Spinal cord (tissue), 10 donors: ENCODE measurements around the gene ADARB2. TPM values are rescaled to one million over a fixed set of nuclear protein-coding genes. Genes with fewer than 3 reads are reported as not detected.

Experiments used
- DNase-seq, 6 donors: peaks; one replicate each; pipeline versions ENCODE4 v3.0.0 to v3.0.0-alpha.2; 2013 to 2015; ENCODE audit warnings: low spot score in 6 of 6, low read depth in 4 of 6
- H3K27ac ChIP-seq: one replicate; pipeline ENCODE4 v1.5.1; 2013; ENCODE audit warnings: low read depth, low read length, control low read depth
- H3K27me3 ChIP-seq: one replicate; pipeline ENCODE4 v1.6.1; 2013; ENCODE audit warnings: low read length; ENCODE audit not compliant: control insufficient read depth, insufficient read depth
- H3K36me3 ChIP-seq: one replicate; pipeline ENCODE4 v1.6.1; 2013; ENCODE audit warnings: low read length; ENCODE audit not compliant: control insufficient read depth, insufficient read depth
- H3K4me1 ChIP-seq: one replicate; pipeline ENCODE4 v1.6.1; 2013; ENCODE audit warnings: low read length; ENCODE audit not compliant: control insufficient read depth, insufficient read depth
- H3K4me3 ChIP-seq: one replicate; pipeline ENCODE4 v1.5.1; 2013; ENCODE audit warnings: low read depth, low read length, control low read depth
- H3K9me3 ChIP-seq: one replicate; pipeline ENCODE4 v1.6.1; 2013; ENCODE audit warnings: low read length; ENCODE audit not compliant: control insufficient read depth, insufficient read depth
- WGBS: methylation state at CpG from one replicate; pipeline ENCODE4 v1.1.5; 2013; ENCODE audit warnings: missing lambda C conversion rate; ENCODE audit not compliant: insufficient coverage; 5-methylcytosine and 5-hydroxymethylcytosine counted together
- polyA plus RNA-seq, 2 donors: library from polyadenylated mRNA; unstranded; fragments of 120-200 nt; gene quantifications; one replicate each; pipeline ENCODE4 v1.2.1, GENCODE V29; 2013; ENCODE audit not compliant: insufficient read length in 2 of 2
- total RNA-seq, 2 donors: library from RNA; depleted of rRNA in 1 of 2; stranded (reverse); fragments of 120-200 nt in 1 of 2; fragments of >200 nt in 1 of 2; gene quantifications; one replicate each; pipeline versions ENCODE4 v1.2.3 to v1.2.4, GENCODE V29; 2013 to 2014
- donor health status: healthy.

The ADARB2 gene
- total and polyA plus RNA-seq, 4 donors: 4.1 to 11.2 (median 8.3) TPM

DNA sequence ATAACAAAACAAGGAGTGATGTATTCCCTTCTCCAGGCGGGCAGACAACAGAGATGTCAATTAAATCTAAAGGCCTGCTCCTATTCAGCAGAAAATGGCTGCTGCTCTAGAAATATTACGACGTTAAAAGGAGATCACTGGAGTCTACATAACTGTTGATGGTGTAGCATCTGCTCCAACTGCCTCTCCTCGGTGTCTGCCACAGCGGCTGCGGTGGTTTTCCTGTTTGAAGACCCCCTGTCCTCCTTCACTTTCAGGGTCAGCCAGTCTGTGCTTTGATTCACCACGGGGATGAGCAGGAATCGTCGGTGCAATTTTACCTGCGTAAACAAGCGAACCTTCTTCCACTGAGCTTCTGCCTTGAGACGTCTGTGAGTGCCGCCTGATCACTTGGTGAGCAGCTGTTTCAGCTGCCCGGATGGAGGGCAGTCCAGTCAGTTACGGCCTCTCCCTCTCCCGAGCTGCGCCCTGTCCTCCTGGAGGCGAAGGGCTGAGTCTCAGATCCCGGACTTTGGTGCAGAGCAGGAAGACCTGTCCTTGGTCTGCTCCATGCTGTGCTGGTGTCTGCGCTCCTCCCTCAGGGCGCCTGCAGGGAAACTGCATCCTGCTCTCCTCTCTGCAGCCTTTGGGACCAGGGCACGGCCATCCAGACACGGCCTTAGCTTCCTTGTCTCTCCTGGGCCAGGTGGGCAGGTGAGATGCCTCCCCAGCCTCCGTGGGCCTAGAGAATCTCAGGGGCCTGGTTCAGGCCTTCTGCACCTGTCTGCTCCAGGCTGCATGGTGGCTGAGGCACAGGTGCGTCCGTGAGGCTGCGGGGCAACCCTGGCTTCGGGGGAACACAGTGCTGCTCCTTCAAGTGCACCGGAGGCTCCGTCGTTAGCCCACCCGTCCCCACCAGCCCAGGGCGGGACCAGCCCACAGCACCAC is 326.6 kb downstream of the ADARB2 start:
- Histone ChIP-seq H3K4me3 (no peak overlapping the region), H3K27me3 (no peaks in the 10 kb centered on the region), H3K36me3 (no peaks in the 10 kb centered on the region), H3K4me1 (peaks cover 5% of the 10 kb centered on the region), H3K9me3 (no peaks in the 10 kb centered on the region), H3K27ac (no peak overlapping the region)
- WGBS: 92% methylated on average over 33 of the region's 33 CpGs
- no peak for DNase-seq

DNA sequence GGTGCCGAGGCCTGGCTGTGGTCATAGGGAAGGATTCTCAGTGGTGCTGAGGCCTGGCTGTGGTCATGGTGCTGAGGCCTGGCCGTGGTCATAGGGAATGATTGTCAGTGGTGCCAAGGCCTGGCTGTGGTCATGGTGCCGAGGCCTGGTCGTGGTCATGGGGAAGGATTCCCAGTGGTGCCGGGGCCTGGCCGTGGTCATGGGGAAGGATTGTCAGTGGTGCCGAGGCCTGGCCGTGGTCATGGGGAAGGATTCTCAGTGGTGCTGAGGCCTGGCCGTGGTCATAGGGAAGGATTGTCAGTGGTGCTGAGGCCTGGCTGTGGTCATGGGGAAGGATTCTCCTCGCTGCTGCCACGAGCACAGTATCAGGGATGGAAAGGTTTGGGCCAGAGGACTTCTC is 327.3 kb downstream of the ADARB2 start:
- 93% methylated on average over 10 of the region's 11 CpGs for WGBS

DNA sequence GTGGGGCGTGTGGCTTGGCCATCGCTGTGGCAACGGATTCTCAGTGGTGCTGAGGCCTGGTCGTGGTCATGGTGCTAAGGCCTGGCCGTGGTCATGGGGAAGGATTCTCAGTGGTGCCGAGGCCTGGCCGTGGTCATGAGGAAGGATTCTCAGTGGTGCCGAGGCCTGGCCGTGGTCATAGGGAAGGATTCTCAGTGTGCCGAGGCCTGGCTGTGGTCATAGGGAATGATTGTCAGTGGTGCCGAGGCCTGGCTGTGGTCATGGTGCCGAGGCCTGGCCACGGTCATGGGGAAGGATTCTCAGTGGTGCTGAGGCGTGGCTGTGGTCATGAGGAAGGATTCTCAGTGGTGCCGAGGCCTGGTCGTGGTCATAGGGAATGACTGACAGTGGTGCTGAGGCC is 327.9 kb downstream of the ADARB2 start:
- 83% methylated on average over 16 of the region's 16 CpGs for WGBS
- no peak overlapping the region for H3K4me3 ChIP-seq
- no peaks in the 10 kb centered on the region for H3K9me3 ChIP-seq

More for the DNA sequence above, 327.3 kb downstream of the ADARB2 start:
- H3K4me1 ChIP-seq: peaks cover 5% of the 10 kb centered on the region
- no peaks in the 10 kb centered on the region for H3K9me3 ChIP-seq
- H3K36me3 ChIP-seq: no peaks in the 10 kb centered on the region
- H3K27ac ChIP-seq: no peak overlapping the region
- H3K4me3 ChIP-seq: no peak overlapping the region
- DNase-seq: no peak
- H3K27me3 ChIP-seq: no peaks in the 10 kb centered on the region

DNA sequence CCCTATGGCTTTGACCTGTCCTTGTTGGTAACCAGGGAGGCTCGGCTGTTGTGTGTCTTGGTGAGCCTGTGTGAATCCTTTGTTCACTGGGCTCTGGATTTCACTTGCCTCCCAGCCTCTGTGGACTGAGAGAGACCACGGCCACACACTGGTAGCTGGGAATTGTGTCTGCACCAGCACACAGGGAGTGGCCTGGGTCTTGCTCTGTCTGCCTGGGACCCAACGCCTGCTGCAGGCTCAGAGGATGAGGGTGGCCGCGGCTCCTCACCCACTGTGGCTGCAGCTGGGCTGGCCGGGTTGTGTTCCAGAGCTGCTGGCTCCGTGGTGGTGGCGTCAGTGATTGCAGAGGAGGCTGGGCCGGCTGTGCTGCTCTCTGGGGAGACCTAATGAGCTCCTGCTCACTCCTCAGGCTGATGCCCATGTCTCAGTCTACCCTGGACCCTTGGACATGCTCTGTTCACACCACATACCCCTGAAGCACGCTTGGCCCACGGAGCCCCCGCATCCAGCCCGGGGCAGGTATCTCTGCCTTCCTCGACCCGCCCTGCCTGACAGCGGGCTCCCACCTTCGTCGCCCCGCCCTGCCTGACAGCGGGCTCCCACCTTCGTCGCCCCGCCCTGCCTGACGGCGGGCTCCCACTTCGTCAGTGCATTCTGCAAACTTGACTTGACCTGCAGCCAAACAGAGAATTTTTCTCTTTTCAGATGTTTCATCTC is 328.5 kb downstream of the ADARB2 start:
- Histone ChIP-seq H3K27ac (no peak overlapping the region), H3K36me3 (no peaks in the 10 kb centered on the region), H3K9me3 (no peaks in the 10 kb centered on the region), H3K27me3 (no peaks in the 10 kb centered on the region), H3K4me3 (no peak overlapping the region), H3K4me1 (peaks cover 10% of the 10 kb centered on the region)
- 92% methylated on average over 26 of the region's 26 CpGs for WGBS
- no peak for DNase-seq

More for the DNA sequence above, 327.9 kb downstream of the ADARB2 start:
- DNase-seq: no peak
- H3K27me3 ChIP-seq: no peaks in the 10 kb centered on the region
- no peaks in the 10 kb centered on the region for H3K36me3 ChIP-seq
- peaks cover 5% of the 10 kb centered on the region for H3K4me1 ChIP-seq
- no peak overlapping the region for H3K27ac ChIP-seq

DNA sequence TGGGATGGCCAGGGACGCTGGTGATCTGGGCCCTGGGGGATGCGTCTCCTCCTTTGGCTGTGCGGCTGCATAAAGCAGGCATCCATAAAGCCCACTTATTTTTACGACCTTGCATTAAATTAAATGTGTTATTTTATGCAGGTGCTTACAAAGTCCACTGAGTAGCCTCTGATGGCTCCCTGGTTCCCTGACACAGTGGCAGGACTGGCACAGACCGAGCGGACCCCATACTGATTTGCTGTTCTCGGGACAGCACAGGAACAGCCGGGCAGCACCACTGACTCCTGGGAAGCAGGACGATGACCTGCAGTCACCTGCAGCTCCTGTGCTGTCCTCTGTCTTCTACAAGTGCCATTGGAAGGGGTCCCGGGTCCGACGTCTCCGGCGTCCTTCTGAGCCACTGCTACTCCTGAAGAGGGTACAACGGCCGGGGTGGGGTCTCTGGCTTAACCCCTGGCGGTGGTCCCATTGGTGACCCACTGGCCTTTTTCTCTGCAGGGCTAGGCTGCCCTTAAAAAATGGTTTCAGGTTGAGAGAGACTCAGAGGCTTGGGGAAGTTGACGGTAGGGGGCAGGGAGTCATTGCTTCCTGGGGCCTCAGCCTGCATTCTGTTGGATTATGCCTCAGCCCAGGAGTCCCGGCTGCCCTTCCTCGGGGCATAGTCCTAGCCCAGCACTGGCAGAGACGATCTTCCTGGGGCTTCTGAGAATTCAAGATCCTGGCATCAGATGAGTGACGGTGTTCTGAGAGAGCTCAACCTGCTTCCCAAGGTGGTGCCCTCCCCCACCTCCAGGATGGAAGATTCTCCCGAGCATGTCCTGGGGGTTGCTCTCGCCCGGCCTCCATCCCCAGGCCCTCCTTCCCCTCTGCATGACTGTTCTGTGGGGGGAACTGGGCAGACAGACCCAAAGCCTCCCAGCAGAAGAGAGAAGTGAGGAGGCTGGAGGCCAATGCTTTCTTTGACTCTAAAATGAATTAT is 330.1 kb downstream of the ADARB2 start:
- Histone ChIP-seq H3K27ac (no peak overlapping the region), H3K36me3 (no peaks in the 10 kb centered on the region), H3K4me3 (no peak overlapping the region), H3K9me3 (no peaks in the 10 kb centered on the region), H3K27me3 (no peaks in the 10 kb centered on the region), H3K4me1 (peaks cover 12% of the 10 kb centered on the region)
- no peak for DNase-seq
- WGBS: 86% methylated on average over 18 of the region's 25 CpGs

DNA sequence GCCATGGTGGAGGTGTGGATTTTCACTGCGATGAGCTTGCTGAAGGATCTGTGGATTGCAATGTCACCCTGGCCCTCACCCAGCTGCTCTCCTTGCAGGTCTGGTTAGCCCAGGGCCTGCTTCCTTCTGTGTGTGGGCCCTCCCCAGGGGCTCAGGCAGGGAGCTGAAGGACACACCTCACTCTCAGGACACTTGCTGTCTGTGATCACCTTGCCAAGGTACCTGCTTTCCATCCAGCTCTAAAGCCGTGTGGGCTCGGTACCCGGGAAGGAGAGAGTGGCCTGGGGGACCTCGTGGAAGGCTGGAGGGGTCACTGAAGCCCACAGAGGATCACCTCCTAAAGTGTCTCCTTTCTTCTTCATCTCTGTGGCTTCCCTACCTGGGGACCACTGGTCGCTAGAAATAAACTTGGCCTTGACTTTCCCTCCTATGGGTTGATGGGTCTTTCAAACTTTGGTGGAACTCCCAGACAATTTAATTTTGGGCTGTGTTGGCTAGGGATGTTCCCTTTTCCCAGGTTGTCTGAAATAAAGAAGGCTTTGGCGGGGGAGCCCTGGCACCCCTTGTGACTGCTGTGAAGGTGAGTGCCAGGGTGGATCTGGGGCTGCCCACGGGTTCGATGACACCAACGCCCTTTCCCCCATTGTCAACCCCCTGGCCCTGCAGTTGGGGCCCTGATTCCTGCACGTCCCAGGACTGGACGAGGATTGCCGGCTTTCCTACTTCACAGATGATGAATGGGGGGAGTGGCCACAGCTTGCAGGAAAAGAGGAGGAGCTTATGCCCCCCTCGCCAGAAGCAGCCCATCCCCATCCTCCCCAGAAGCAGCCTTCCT is 331.0 kb downstream of the ADARB2 start:
- no peak for DNase-seq
- Histone ChIP-seq H3K9me3 (no peaks in the 10 kb centered on the region), H3K4me3 (no peak overlapping the region), H3K27ac (no peak overlapping the region), H3K36me3 (no peaks in the 10 kb centered on the region), H3K27me3 (no peaks in the 10 kb centered on the region), H3K4me1 (peaks cover 12% of the 10 kb centered on the region)
- 98% methylated on average over 7 of the region's 14 CpGs for WGBS

DNA sequence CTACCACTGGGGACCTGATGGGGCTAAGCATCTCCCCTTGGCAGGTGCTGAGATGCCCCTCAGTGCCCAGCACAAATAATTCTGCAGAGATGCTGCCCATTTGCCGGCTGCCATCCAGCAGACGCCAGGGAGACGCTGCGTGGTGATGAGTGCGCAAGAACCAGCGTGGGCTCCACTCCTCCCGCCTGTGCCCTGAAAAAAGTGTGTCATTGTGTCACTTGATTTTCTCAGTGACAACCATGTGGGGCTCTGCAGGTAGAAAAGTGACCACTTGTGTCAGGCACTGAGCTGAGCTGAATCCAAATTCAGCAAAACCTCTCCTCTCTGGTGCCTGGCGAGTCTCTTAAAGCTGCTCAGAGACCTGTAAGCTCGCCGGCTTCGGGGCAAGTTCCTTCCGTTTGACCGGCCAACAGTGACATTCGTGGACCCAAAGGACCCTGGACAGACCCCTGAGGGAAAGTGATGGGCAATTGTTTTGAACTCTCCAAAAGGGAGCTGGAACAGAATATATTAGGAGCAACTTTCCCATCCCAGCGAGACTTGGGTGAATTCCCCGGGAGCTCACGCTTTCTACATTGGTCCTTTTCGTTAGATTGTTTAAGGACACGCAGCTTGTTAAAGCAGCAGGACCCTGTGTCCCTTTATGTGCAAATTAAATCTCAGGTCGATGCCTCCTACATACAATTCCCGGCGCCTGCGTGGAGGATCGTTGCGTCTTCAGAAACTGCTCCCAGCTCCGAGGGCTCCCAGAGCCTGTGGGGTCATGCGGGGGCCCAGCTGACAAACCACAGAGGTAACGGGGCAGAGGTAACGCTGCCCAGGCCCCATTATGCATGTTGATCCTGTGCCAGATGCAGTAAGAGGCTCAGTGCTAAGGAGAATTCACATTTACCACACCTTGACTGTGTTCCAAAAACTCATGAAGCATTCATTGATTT is 332.7 kb downstream of the ADARB2 start:
- WGBS: 80% methylated on average over 24 of the region's 29 CpGs
- Histone ChIP-seq H3K36me3 (no peaks in the 10 kb centered on the region), H3K4me3 (no peak overlapping the region), H3K4me1 (peaks cover 20% of the 10 kb centered on the region), H3K27ac (no peak overlapping the region), H3K9me3 (no peaks in the 10 kb centered on the region), H3K27me3 (no peaks in the 10 kb centered on the region)
- no peak for DNase-seq
